Medulla oblongata (tissue), 1 donor: Measurements from ENCODE around the gene ADAM33.

Experiments used
- DNase-seq: peaks from one replicate; pipeline ENCODE4 v3.0.0-alpha.2; 2015; ENCODE audit errors: extremely low spot score

ADAM33 gene

DNA sequence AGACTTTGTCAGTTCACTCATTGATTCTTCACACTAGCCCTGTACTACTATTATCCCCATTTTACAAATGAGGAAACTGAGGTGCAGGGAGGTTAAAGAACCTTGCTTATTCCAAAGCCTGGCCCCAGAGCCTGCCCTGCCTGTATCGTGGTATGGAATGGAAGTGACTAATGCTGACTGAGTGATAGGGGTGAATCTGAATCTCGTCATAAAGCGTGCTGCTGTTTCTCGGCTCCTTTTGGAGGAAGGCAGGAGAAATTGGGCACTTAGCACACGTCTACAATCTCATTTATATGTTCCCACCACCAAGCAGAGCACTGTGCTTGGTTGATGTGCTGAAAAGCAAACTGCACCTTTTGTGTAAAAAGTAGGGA is 35.8 kb downstream of the ADAM33 start:
- no peak for DNase-seq

DNA sequence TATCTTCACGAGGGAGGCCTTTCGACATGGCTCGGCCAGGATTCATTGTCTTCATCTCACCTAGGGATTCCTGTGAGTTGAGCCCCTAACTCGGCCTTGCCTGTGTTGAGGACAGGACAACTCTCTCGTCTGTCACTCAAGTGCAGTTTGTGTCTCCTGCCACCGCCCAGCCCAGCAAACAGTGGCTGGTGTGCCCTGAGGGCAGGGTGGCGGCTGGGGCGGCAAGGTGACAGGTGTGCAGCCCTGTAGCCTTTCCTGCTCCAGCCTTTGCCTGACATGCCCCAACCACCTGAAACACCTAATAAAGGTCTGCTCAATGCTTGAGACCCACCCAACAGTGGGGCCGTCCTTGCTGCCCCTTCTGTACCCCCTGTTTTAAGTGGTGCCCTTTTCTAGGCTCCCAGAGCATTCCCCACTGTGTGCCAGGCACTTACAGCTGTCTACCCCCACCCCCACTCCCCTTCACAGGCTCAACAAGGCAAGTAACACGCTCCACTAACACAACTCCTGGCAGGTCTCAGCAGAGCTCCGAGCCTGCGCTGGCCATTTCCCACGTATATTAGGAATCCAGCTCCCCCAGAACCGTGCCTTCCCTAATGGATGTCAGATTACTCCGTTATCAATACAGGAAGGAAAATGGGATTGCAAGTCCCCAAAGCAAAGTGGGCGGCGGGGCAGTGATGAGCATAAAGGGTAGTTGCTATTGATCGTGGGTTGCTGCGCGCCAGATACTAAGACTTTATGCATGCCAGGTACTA is 36.3 kb downstream of the ADAM33 start:
- no peak for DNase-seq

DNA sequence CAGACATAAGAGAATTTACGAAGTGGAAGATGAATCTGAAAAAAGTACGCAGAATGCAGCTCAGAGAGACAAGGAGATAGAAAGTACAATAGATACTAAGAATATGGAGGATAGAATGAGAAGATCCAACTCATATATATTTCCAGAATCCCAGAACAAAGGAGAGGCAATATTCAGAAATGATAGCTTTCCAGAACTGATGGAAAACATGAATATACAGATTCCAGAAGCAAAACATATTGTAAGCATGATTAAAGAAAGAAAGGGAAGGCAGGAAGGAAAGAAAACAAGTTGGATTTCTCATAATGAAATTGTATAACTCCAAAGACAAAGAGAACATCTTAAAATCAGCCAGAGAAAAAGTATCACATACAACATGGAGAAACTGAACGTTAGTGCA is 41.6 kb downstream of the ADAM33 start:
- DNase-seq = no peak

DNA sequence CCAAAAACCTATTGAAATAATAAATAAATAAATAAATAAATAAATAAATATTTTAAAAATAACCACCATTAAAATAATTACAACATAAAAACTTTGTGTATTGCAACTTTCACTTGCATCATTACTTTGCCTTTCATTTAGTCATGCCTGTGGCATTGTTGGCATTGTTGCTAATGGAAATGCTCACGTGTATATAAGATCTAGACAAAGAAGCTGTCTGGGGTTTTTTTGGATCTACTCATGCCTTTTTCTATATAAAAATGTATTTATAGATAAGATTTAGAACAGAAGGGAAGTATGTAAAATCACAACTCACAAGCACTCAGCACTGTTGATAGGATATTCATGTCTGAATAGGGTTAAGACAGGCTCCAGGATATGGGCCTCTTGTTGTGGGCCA is 46.5 kb downstream of the ADAM33 start:
- DNase-seq = no peak

DNA sequence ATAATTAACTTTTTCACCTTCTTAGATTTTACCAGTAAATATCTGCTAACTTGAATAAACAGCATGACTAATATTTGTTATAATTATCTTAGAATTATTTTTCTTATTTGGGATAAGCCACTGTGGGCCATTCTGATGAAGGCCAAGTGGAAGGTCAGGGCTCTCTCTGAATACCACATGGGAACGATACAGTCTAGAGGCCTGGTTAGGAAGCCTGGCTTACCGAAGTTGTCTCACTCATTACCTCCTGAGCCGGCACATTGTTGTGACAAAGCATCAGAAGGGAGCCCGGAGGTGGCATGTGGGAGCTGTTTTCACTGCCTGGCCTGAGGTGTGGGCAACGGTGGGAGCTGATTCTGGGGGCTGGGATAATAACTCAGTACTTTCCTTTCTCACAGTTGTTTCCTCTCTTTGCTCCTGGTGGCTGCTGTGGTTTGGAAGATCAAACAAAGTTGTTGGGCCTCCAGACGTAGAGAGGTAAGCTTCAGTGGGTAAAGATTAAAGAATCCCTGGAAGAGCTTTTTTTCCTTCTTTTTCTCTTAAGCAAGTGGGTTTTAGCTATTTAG is 47.8 kb downstream of the ADAM33 start:
- no peak for DNase-seq

DNA sequence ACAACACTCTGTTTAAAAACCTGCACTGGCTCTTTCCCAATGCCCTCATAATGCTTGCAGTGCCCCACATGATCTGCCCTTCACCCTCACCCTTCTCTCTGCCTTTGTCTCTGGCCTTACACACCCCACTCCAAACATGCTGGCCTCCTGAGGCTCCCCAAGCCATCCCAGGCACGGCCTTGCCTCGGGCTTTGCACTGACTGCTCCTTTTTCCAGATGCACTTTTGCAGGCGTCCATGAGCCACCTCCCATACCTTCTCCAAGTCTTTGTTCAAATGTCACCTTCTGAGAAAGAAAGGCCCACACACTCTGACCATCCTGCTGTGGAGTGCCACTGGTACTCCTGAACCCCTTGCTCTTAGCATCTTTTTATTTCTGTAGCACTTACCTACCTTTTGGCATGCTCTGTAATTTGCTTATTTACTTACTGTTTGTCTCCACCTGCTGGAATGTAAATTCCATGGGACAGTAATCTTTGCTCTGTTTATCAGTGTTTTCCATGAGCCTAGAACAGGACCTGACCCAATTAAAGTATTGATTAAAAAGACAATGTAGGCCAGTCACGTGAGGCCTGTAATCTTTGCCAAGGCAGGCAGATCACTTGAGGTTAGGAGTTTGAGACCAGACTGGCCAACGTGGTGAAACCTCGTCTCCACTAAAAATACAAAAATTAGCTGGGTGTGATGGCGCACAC is 49.4 kb downstream of the ADAM33 start:
- no peak for DNase-seq

DNA sequence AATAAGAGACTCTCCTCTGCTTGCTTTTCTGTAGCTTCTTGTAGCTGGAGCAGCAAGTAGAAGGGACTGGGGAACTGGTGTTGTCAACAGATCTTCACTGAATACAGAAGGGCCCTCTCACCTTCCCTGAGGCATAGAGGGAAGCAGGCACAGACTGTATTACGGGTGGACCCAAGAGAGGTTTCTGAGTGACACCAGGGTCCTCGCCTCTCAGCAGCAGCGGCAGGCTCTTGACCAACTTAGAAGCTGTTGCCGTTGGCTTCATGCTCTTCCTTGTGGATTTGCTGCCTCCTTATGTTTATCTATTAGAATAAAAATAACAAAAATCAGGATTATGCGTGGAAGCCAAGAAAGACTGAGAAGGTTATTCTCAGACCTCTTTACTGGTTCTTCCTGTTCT is 50.3 kb downstream of the ADAM33 start:
- DNase-seq = no peak

DNA sequence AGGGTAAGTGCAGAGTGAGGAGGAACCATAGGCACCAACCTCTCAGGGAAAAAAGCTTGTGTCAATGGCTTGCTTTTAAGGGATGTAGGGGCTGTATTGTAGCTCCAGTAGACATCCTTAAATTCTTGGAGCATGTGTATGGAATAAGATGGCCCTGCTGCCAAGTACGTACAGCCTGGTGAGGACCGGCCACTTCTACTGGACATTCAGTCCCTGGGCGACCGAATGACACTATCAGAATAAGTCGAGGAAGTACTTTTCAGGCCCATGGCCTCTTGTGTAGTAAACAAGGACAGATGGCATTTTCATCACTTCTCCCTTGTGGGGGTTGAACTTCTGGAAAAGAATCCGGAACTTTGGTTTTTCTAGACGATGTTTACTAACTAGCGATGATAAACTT is 51.4 kb downstream of the ADAM33 start:
- DNase-seq = no peak

DNA sequence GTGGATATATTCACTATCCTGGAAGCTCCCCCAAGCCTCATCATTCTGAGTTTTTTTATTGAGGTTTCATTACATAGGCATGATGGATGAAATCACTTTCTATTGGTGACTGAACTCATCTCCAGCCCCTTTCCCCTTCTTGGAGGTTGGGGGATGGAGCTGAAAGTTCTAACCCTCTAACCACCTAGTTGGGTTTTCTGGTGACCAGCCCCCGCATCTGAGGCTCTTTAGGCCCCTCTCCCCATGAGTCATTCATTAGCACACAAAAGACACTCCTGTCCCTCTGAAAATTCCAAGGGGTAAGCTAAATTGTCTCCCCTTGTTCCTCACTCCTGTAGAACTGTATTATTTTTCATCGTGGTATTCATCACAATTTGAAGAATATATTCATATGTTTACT is 51.9 kb downstream of the ADAM33 start:
- DNase-seq = no peak

DNA sequence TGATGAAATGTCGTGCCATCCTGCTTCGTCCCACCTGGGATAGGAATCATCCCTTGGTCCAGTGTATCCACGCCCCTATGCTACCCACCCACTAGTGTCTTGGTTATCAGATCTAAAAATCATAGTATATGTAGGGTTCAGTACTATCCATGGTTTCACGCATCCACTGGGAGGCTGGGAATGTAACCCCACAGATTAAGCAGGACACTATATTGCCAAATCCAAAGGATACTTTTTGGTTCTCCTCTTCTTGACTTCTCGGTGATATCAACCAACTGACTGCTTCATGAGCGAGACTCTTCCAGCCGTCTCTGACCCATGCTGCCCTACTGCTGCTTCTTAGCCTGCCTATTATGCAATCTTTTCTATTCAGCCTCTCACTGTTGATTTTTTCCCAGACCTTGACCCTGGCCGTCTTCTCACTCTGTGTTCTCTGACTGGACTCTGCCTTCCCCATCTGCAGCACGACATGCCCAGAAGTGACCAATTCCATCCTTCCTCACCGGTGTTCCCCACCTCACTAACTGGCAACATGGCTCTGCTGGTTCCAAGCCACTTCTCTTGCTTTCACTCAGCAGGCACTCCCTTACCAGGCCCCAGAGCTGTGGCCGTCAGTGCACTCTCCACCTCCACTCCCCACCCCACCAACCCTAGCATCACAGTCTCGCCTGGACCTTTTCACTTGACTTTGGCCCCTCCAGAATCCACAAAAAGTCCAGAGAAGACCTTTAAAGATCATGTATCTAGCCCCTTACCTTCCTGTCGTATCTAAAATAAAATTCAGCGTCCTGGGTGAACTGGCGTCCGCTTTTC is 53.1 kb downstream of the ADAM33 start:
- DNase-seq = no peak

DNA sequence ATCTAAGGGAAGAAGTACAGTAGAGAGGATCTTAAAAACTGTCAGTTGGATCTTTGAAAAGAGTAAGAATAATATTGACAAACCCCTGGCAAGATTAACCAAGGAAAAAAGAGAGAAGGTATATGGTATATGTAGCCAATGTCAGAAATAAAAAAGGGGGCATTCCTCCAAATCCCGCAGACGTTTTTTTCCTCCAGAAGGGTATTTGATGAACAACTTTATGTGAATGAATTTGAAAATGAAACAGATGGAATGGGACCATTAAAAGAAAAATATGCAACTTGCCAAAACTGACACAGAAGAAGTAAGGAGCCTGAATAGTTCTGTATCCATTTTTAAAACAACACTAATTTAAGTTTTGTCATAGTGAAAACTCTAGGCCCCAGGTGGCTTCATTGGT is 54.3 kb downstream of the ADAM33 start:
- no peak for DNase-seq

DNA sequence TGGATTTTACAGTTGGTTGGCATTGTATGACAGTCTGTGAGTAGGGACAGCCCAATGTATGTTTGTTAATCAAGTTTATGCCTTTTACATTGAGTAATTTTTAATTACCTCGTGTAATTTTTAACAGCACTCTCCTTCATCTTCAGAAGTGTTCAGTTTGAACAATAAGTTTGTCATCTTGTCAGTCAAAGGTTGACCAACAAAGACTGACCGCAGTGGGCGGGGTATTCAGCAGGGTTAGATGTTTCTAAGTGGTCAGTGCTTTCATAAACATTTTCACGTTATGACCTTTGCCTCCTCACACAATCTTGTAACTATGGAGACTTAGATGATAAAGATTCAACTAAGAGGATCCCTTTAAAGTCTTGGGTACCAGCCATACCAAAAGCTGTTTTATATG is 59.4 kb downstream of the ADAM33 start:
- DNase-seq = no peak

DNA sequence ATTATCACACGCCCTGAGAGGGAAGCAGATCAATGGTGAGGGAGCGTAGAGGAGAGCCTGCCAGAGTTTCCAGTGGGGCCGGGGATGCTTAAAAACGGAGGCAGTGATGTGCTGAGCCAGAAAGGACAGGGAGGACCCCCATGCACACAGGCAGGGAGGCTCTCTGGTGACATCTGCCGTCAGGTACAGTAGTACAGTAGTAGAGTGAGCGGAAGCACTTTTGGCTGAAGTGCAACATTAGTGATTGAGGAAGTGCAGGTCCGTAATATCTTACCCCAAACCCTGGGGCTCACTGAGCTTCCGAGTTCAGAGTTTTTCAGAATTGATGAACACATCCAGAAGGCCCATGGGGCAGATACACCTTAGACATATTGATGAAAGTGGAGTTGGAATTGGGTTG is 60.7 kb downstream of the ADAM33 start:
- no peak for DNase-seq
